Activated gamma-delta T cell treated with Interleukin-2 at 50 U/mL for 16 hours (primary cell): ENCODE measurements around the gene ANGPTL7.
"Not testable (repeated sequence)": the region's sequence is repeated elsewhere in the genome, so short reads cannot be mapped to it uniquely, and the experiment has no call there.

ENCODE experiments used
- DNase-seq: peaks from one replicate; pipeline ENCODE4 v3.0.0-alpha.2; 2020

ANGPTL7 gene

GRCh38 chr1:11170102-11170501 lies 19.1 kb upstream of the ANGPTL7 start:
- no peak for DNase-seq

- DNase-seq: no peak
Observed at GRCh38 chr1:11174261-11174942, 14.8 kb upstream of the ANGPTL7 start.

GRCh38 chr1:11175461-11175860 lies 13.7 kb upstream of the ANGPTL7 start:
- DNase-seq: no peak

GRCh38 chr1:11176081-11176706 lies 13.0 kb upstream of the ANGPTL7 start:
- DNase-seq: no peak

GRCh38 chr1:11178021-11179015 lies 10.8 kb upstream of the ANGPTL7 start:
- DNase-seq: no peak

GRCh38 chr1:11179125-11179524 lies 10.0 kb upstream of the ANGPTL7 start:
- DNase-seq: no peak

GRCh38 chr1:11179749-11180148 lies 9.4 kb upstream of the ANGPTL7 start:
- DNase-seq: not testable (repeated sequence)

- DNase-seq: no peak
Observed at GRCh38 chr1:11180342-11180744, 8.8 kb upstream of the ANGPTL7 start.

- DNase-seq: no peak
Observed at GRCh38 chr1:11182884-11183283, 6.3 kb upstream of the ANGPTL7 start.

- DNase-seq: no peak
Observed at GRCh38 chr1:11184973-11185372, 4.2 kb upstream of the ANGPTL7 start.

GRCh38 chr1:11187000-11187399 lies 2.2 kb upstream of the ANGPTL7 start:
- DNase-seq: no peak

GRCh38 chr1:11187494-11187893 lies 1.7 kb upstream of the ANGPTL7 start:
- DNase-seq: no peak

- no peak for DNase-seq
Observed at GRCh38 chr1:11187931-11188330, 1.2 kb upstream of the ANGPTL7 start.

- no peak for DNase-seq
Observed at GRCh38 chr1:11188381-11188780, 774 bp upstream of the ANGPTL7 start.

GRCh38 chr1:11193376-11193775 lies 4.2 kb downstream of the ANGPTL7 start:
- DNase-seq: no peak

- no peak for DNase-seq
Observed at GRCh38 chr1:11194407-11195176, 5.4 kb downstream of the ANGPTL7 start.

- DNase-seq: no peak
Observed at GRCh38 chr1:11196945-11197344, 7.8 kb downstream of the ANGPTL7 start.

GRCh38 chr1:11197359-11197758 lies 8.2 kb downstream of the ANGPTL7 start:
- no peak for DNase-seq

GRCh38 chr1:11198257-11198656 lies 9.1 kb downstream of the ANGPTL7 start:
- DNase-seq: no peak

GRCh38 chr1:11198851-11199594 lies 9.9 kb downstream of the ANGPTL7 start:
- DNase-seq: no peak

- no peak for DNase-seq
Observed at GRCh38 chr1:11204396-11205190, 15.4 kb downstream of the ANGPTL7 start.
